IMR-90 (cell line): ENCODE data around the gene ESR2.

Experiments
- BHLHE40 ChIP-seq: fragments of 150-350 bp; IDR thresholded peaks from 2 replicates; pipeline ENCODE4 v1.6.1; 2016; ENCODE audit warnings: mild to moderate bottlenecking, low read depth, low read length
- CHD1 ChIP-seq: IDR thresholded peaks from 2 replicates; pipeline ENCODE4 v1.6.1; 2012; ENCODE audit warnings: low read depth, low read length, improper control_type of control experiment
- CTCF ChIP-seq: conservative IDR thresholded peaks from 2 replicates; pipeline ENCODE4 v1.5.1; 2012; ENCODE audit warnings: mild to moderate bottlenecking, low read depth, low read length, improper control_type of control experiment
- ELK1 ChIP-seq: fragments of 150-350 bp; IDR thresholded peaks from 2 replicates; pipeline ENCODE4 v1.6.1; 2016; ENCODE audit warnings: low read depth, mild to moderate bottlenecking, low read length, moderate library complexity, borderline replicate concordance
- FOS ChIP-seq: fragments of 150-350 bp; IDR thresholded peaks from 2 replicates; pipeline ENCODE4 v1.6.1; 2016; ENCODE audit warnings: low read depth, low read length
- MXI1 ChIP-seq: IDR thresholded peaks from 2 replicates; pipeline ENCODE4 v1.6.1; 2012; ENCODE audit warnings: low read depth, mild to moderate bottlenecking, low read length, moderate library complexity, borderline replicate concordance
- POLR2A ChIP-seq: IDR thresholded peaks from 2 replicates; pipeline ENCODE4 v1.6.1; 2012; ENCODE audit warnings: mild to moderate bottlenecking, low read depth, low read length
- RAD21 ChIP-seq: IDR thresholded peaks from 2 replicates; pipeline ENCODE4 v1.6.1; 2012; ENCODE audit warnings: low read length, improper control_type of control experiment
- RFX5 ChIP-seq: IDR thresholded peaks from 2 replicates; pipeline ENCODE4 v1.8.0; 2012; ENCODE audit warnings: low read depth, mild to moderate bottlenecking, low read length, moderate library complexity
- SMC3 ChIP-seq: fragments of 150-350 bp; IDR thresholded peaks from 2 replicates; pipeline ENCODE4 v1.6.1; 2016; ENCODE audit warnings: low read depth, mild to moderate bottlenecking, antibody characterized with exemption, low read length, moderate library complexity

GRCh38 chr14:64107438-64107837 lies 186.7 kb downstream of the ESR2 start:
- TF ChIP-seq POLR2A (no peak), CTCF (no peak), MXI1 (no peak), RFX5 (no peak), CHD1 (no peak), ELK1 (no peak), RAD21 (no peak), FOS (no peak), BHLHE40 (no peak), SMC3 (no peak)
